GM21737 (cell line): ENCODE data around the gene DYRK3.
"Not testable (repeated sequence)": the region's sequence is repeated elsewhere in the genome, so short reads cannot be mapped to it uniquely, and the experiment has no call there.

Source experiments
- ATAC-seq: cut with Tn5 transposase; IDR thresholded peaks from one replicate; pipeline ENCODE4 v1.9.1; 2021; ENCODE audit warnings: mild to moderate bottlenecking, moderate library complexity; ENCODE audit not compliant: unreplicated experiment

Gene DYRK3

DNA sequence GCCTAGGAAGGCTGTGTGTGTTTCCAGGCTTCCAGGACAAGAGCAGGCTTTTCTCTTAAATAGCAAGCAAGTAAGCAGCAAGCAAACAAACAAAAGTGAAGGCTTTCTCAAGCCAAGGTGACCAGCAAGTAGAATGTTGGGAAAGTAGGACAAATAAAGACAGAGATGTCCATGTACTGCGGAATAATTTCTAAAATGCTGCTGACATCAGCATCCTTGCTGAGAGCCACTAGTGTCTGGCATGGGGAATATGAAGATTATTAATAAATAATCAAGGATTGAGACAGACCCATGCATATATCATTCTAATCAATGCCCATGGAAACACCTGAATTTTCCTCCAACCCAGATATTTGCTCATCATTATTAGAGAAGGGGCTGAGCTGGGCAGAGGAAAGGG is 6.4 kb upstream of the DYRK3 start:
- ATAC-seq, result no peak

DNA sequence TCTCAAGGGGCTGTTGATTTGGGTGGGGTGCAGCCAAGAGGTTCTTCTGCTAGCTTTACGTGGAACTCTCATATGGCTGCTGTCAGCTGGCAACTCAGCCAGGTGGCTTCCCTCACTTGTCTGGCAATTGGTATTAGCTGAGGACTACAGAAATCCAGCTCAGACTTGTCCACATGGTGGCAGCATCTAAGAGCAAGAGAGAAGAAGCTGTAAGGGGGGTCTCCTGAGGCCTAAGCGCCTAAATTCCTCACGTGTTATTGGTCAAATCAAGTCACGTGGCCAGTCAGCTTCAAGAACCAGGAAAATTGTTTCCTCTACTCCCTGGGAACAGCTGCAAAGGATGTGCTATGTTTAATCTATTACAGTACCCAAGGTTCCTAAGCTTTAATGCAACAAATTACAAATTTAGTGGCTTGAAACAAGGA is 4.2 kb upstream of the DYRK3 start:
- ATAC-seq, result no peak

DNA sequence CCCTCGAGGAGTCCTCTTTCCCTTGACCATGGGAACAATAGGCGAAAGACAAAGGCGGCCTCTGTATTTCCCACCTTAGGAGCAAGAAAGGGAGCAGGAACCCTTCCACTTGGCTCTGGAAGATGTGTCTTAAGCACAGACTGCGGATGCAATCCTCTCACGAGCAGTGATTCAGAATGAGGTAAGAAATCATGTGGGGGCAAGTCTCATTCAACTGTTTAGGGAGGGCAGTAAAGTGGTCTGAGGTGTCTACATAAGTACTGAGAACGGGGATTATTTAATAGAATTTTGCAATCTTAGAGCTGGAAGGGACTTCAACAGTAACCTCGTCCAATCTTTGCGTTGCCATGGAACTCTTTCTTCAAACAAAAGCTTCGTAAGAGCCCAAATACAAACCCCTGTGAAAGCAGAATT is 1.6 kb upstream of the DYRK3 start:
- no peak for ATAC-seq

DNA sequence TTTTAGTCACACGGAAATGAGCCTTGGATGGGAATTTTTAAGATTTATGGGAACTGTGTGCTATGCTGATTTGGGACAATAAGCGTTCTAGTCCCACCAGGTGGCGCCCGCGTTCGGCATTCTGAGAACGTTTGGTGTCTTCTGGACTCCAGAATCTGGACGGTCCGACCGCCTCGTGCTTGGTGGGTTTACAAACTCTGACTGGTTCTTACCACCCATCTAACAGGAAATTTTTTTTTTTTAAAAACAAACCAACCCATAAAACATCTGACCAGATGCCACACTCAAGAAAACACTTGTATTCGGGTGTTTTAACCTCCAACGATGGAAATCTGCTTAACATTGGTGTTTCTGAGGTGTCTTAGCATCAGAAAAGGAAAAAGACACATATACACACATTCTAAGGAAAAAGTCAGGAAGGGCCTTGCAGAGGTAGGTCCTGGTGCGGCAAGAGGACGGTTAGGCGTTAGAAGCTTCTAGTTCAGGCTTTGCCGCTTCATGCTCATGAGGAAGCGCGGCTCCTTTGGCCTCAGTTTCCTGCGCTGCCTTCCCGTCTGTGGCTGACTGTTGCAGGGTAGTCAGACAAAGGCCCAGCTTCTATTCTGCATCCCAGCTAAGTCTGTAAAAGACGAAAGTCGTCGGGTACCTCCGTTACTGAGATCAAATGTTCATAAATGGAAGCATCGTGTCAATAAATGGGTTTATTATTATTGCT is 814 bp upstream of the DYRK3 start:
- no peak for ATAC-seq

DNA sequence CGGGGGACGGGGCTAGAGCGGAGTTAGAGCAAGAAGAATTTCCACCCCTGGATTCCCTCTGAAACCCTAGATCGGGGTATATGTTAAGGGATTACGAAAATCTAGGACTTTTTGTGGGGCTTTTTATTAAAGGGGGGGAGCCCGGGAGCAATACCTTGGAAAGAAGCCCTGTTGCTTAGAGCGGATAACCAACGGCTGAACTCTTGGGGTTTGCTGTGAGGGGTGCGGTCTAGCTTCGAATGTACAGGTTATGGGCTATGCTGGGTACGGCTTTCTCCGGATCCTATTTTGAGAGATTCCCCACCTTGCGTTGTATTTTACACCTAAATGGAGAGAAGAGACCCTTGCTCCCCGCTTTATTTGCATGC is 626 bp downstream of the DYRK3 start:
- ATAC-seq, result no peak

DNA sequence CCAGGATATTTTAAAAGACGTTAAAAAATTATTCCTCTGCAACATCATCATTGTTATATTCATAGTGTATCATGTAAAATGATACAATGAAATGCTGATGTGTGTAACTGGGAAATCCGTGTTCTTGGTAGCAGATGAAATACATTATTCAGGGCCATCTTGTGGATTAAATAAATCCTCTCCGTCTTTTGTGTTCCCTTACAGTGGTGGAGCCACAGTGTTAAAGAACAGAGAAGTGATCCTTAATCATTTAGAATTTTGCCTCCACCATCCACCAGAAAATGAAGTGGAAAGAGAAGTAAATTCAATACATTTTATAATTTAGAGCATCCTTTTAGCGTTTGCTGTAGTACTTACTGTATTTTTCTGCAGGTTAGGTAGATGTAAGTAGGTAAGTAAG is 1.3 kb downstream of the DYRK3 start:
- ATAC-seq, result no peak

DNA sequence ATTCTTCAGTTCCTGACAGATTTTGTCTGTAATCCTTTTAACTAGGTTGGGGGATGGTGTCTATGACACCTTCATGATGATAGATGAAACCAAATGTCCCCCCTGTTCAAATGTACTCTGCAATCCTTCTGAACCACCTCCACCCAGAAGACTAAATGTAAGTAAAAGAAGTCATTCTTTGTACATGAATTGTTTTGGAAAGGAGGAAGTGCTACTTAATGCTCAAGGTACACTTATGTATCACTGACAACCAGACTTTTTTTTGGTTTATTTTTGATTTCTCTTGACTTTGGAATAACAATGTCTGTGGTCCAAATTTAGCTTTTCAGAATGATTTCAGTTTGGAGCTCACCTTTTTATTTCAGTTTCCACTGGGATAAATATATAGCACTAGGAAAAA is 2.3 kb downstream of the DYRK3 start:
- ATAC-seq, result no peak

DNA sequence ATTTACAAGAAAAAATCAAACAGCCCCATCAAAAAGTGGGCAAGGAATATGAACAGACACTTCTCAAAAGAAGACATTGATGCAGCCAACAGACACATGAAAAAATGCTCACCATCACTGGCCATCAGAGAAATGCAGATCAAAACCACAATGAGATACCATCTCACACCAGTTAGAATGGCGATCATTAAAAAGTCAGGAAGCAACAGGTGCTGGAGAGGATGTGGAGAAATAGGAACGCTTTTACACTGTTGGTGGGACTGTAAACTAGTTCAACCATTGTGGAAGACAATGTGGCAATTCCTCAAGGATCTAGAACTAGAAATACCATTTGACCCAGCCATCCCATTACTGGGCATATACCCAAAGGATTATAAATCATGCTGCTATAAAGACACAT is 6.7 kb downstream of the DYRK3 start:
- ATAC-seq, result not testable (repeated sequence)

DNA sequence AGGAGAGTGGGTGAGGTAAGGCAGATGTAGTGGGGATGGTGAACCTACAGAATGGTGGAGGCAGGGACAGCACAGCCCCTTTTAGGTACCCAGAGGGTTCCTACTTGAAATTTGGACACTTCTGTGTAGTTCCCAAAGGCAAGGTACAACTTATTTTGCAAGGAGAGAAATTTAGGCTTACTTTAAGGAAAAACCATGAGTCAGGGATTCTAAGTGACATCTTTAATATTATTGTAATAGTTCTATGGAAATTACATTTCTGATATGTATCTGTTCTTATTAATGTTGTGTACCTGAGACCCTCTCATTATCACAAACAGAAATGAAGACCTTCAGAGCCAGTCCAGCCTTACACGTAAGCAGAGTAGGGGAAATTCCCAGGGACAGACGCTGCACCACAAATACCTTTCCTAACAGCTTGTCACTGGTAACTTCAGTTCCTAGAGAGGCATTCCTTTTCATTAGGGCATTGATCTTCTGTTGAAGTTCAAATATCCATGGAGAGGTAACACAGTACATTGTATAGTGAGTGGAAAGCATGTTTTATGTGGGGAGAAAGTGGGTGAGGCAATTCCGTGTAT is 7.9 kb downstream of the DYRK3 start:
- no peak for ATAC-seq

DNA sequence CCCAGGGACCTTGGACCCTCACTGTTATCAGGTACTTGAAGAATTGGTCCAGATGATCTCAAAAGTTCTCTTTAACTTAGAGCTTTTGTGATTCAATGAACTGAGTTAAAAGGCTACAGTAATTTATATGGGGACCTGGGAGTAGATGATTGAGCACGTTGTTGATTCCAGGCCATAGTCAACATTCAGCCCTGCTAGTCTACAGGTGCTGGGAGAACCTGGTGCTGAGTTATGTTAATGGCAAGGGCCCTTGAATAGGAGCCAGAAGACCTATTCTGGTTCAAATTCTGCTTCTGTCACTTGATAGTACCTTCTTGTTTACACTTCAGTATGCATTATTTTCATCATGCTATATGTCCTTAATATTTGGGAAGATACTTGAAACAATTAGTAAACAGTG is 11.2 kb downstream of the DYRK3 start:
- ATAC-seq, result no peak

DNA sequence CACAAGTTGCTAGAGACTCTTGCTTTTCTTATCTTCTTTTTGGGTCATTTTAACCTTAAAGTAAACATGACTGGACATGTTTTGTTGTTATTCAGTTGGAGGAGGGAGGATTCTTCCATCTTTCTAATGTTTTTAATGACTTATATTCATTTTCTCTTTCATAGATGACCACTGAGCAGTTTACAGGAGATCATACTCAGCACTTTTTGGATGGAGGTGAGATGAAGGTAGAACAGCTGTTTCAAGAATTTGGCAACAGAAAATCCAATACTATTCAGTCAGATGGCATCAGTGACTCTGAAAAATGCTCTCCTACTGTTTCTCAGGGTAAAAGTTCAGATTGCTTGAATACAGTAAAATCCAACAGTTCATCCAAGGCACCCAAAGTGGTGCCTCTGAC is 11.9 kb downstream of the DYRK3 start:
- no peak for ATAC-seq

DNA sequence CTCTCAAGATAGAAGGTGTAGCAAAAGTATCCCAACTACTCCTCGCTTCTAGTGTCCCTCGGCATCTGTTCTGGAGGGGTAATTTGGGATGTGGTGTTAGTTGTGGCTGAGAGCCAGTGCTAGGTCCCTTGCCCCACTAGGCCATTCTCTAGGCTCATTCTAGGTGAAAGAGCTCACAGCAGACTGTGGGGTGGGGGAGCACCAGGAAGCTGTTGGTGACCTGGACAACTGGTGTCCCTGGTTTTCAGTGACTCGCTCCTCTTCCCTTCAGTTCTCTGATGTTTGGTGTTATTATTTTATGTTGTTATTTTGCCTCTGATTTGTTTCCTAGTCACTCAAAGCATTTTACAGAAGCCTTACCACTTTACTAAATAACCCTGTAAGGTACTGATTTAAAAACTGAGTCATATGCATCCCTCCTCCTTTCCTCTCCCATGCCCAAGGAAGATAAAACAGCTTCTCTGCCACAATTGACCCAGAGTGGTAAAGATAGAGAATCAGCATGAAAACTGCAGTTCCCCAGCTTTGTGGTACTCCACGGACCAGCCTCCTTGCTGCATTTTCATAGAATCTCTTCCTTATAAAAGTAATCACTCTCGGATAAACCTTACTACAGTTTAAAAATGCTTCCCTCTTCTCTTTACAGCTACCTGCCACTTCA is 14.1 kb downstream of the DYRK3 start:
- no peak for ATAC-seq

DNA sequence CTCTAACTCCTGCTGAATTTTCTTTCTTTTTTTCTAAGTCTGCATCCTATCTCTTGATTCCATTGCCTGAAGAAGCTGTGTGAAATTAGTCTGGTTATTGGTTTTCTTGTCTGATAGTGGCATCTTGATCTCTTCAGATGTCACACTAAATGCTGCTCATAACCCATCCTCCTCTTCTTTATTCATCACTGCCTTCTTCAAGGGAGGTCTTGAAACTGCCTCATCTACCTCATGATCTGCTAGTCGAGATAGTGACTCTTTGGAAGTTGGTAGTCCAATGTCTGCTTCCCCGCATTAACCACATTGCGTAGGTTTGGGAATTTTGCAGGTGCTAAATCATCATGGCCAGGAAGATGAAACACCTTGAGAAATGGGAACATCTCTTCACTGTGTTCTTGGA is 15.7 kb downstream of the DYRK3 start:
- ATAC-seq, result no peak

DNA sequence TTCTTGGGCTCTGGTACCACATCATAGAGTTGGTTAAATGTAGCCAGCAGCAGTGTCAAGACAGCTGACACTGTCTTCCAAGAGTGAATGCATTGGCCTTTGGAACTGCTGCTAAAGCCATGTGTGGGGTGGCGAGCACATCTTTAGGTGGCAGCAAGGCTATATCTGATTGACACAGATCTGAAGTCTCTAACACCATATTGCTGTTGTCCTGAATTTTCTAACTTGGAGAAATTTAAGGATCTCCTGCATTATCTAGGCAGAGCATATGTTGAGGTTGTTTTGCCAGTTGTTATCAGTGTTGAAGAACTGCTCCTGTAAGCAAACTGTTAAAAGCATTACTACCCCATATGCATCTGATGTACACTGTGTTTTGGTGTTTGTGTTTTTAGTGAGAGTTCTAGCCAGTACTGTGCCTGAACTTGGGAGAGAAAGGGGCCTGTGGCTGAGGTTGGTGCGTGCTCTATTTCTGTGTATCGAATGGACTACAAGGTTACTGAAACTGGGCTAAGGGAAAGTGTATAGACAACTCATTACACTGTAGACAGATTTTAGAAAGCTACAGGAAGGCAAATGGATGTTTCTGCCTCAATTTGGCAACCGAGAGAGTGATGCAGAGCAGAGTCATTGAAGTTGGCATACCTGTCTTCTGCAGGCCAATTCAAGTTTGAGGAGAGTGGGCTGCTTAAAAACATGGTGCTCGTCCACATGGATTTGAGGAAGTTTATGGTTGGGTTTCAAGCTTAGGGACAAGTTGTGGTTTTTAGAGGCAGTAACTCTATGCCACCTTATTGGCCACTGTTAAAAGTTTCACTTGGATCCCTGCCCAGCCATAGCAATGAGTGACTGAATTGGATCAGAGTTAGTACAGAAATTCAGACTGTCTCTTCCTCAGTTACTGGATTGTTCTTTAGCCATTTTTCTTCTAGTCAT is 16.9 kb downstream of the DYRK3 start:
- ATAC-seq, result no peak

DNA sequence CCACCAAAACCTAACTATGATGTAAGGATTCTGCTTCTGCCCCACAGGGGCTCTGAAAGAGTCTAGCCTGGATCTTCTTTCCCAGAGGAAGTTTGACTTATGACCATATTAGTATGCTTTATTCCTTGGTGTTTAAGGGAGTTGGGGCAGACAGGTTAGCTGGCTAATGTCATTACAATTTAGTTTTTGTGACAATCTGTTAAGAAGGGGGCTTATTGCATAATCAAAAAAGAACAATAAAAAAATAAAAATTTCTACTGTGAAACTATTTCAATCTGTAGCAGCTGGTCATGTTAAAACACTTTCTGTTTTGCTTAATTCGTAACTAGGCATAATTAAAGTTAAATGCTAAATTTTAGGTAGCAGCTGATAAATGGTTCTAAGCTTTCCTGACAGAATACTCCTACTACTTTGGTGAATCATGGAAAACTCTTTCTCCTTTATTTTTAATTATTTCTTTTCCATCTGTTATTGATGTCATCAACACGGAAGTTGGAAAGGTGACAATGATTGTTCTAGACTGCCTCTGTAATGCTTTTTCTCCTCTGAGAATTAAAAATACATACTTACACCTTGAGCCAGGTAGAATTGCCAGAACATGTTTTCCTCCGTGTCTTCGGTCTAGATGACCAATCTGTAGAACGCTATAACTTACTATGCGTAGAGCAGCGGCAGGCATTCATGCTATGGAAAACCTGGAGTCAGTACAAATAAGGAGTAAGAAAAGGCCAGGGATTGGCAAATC is 18.6 kb downstream of the DYRK3 start:
- no peak for ATAC-seq

DNA sequence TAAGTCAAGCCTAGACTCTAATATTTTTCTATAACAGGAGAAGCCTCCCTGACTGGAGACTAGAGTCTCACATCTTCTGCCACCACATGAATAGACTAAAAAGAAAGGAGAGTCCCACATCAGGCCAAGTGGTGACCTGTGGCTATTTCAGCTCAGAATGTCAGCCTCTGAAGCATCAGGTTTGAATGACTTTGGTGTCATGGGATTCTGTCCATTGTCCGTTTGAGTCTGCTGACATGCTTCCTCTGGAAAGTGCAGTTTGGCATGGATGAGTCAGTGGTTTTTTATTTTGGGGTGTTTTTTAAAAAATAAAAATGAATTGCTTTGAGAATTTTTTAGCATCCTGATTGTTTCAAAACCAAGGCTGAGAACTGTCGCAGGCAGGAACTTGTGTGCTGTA is 19.5 kb downstream of the DYRK3 start:
- no peak for ATAC-seq

DNA sequence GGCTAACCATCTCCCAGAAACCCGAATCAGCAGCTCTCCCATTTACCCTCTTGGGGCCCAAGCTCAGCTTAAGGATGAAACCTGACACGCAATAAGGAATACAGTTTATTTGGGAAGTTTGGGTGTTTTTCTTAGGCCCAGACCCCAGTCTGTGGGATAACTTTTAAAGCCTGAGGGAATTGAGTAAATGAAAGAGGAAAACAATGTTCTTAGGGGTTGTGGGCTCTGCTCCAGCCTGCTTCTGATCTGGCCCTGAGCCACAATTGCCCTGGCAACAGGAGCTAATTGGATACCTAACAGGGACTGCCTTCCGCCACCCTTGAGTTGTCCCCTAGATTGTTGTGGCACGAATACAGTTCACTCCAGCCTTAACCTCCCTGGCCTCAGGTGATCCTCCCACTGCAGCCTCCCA is 20.1 kb downstream of the DYRK3 start:
- ATAC-seq, result no peak

DNA sequence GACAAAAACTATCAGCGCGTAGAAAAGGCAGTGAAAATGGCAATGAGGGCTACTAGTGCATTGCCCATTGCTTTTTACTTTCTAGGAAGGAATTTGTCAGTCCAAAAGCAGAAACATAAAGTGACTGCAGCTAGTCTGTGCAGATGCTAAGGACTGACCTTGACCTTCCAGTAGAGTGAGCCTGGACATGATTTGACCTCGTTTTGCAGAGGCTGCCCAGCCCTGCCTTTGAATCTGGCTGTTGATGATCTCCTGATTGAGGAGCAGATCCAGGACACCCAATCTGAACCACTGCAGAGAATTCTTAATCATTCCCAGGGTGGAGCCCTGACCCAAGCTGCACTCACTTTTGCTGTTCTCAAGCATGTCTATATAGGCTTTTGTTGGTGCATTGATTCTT is 21.6 kb downstream of the DYRK3 start:
- no peak for ATAC-seq

DNA sequence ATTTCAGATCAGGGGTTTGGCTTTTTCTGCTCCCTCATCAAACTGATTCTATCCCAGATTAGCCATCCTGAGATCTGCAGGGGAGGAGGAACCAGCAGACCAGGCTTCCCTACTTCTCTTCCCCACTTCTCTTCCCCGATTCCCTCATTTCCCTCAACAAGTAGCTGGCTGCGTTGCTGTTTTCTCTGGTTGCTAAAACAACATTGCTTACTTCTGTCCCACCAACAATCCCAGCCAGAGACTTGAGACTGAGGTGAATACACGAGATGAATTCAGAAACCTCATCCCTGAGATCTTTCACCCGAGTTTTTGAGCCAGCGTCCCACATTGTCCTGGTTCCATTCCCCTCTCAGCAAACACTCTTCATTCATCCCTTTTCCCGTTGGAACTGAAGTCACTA is 22.4 kb downstream of the DYRK3 start:
- ATAC-seq, result no peak

DNA sequence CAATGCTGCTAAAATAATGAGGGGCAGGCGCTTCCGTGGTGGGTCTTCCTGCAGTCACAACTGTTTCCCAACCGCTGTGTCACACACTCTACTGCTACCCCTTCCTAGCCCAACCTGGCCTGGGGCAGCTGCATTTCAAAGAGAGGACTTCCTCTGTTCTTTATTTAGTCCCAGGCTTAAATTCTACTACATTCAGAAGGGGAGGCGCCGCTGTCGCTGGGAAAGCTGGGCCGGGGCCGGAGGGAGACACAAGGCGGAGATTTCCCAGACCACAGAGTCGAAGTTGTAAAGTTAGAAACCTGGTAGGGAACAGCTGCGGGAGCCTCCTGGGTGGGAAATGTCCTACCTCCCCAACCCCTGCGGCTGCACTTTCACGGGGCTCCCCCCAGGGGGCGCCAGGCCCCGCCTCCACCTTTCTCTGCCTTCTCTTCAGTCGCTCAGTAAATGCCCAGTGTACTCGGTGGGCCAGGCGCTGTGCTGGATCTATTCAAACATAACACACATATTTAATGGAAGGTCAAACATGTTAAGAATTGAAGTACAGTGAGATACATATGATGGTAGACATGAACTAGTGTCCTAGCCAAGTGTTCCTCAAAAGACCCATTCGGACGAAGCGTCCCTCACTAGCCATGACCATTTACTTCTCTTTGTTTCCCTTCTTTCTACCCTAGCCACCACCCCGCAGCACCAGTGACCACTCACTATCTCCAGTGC is 23.1 kb downstream of the DYRK3 start:
- no peak for ATAC-seq
